HEK293 (cell line): ENCODE measurements around the gene RIN3.

ENCODE experiments used
- HOXA7 ChIP-seq: sonication (generic); formaldehyde crosslinking; IDR thresholded peaks from 2 replicates; pipeline ENCODE4 v1.8.1; 2022; ENCODE audit warnings: missing genetic modification reagents, borderline replicate concordance
- IKZF3 ChIP-seq: fragments of 450-650 bp; IDR thresholded peaks from 2 replicates; pipeline ENCODE4 v1.5.0; 2018; ENCODE audit warnings: missing biosample characterization, mild to moderate bottlenecking, missing genetic modification characterization, moderate library complexity
- PRDM10 ChIP-seq: fragments of 450-650 bp; formaldehyde crosslinking; IDR thresholded peaks from 2 replicates; pipeline ENCODE4 v1.5.1; 2016; ENCODE audit warnings: missing biosample characterization, missing genetic modification characterization
- SALL2 ChIP-seq: fragments of 450-650 bp; formaldehyde crosslinking; IDR thresholded peaks from 2 replicates; pipeline ENCODE4 v1.5.0; 2017; ENCODE audit warnings: missing biosample characterization, mild to moderate bottlenecking, missing genetic modification characterization, borderline replicate concordance
- SP7 ChIP-seq: fragments of 450-650 bp; formaldehyde crosslinking; IDR thresholded peaks from 2 replicates; pipeline ENCODE4 v1.5.1; 2016; ENCODE audit warnings: missing biosample characterization, missing genetic modification characterization
- WT1 ChIP-seq: fragments of 450-650 bp; formaldehyde crosslinking; IDR thresholded peaks from 2 replicates; pipeline ENCODE4 v1.5.1; 2016; ENCODE audit warnings: missing biosample characterization, missing genetic modification characterization
- ZBTB11 ChIP-seq: fragments of 450-650 bp; formaldehyde crosslinking; conservative IDR thresholded peaks from 2 replicates; pipeline ENCODE4 v1.5.1; 2016; ENCODE audit warnings: low read depth, missing biosample characterization, missing genetic modification characterization
- ZEB2 ChIP-seq: fragments of 450-650 bp; formaldehyde crosslinking; IDR thresholded peaks from 2 replicates; pipeline ENCODE4 v1.5.1; 2016; ENCODE audit warnings: missing biosample characterization, missing genetic modification characterization
- ZFHX2 ChIP-seq: fragments of 450-650 bp; formaldehyde crosslinking; conservative IDR thresholded peaks from 2 replicates; pipeline ENCODE4 v1.5.1; 2016; ENCODE audit warnings: missing biosample characterization, missing genetic modification characterization
- ZNF148 ChIP-seq: fragments of 450-650 bp; formaldehyde crosslinking; IDR thresholded peaks from 2 replicates; pipeline ENCODE4 v1.5.0; 2017; ENCODE audit warnings: missing biosample characterization, missing genetic modification characterization, borderline replicate concordance
- ZNF155 ChIP-seq: fragments of 450-650 bp; formaldehyde crosslinking; IDR thresholded peaks from 2 replicates; pipeline ENCODE4 v1.5.1; 2016; ENCODE audit warnings: missing biosample characterization, missing genetic modification characterization
- ZNF239 ChIP-seq: fragments of 450-650 bp; formaldehyde crosslinking; IDR thresholded peaks from 2 replicates; pipeline ENCODE4 v1.5.1; 2016; ENCODE audit warnings: missing biosample characterization, missing genetic modification characterization
- ZNF24 ChIP-seq: fragments of 450-650 bp; formaldehyde crosslinking; IDR thresholded peaks from 2 replicates; pipeline ENCODE4 v1.5.1; 2016; ENCODE audit warnings: missing biosample characterization, missing genetic modification characterization
- ZNF362 ChIP-seq: fragments of 450-650 bp; formaldehyde crosslinking; IDR thresholded peaks from 2 replicates; pipeline ENCODE4 v1.5.1; 2016; ENCODE audit warnings: missing biosample characterization, missing genetic modification characterization
- ZNF488 ChIP-seq: fragments of 450-650 bp; formaldehyde crosslinking; IDR thresholded peaks from 2 replicates; pipeline ENCODE4 v1.5.1; 2016; ENCODE audit warnings: missing biosample characterization, missing genetic modification characterization
- ZNF585B ChIP-seq: fragments of 450-650 bp; formaldehyde crosslinking; IDR thresholded peaks from 2 replicates; pipeline ENCODE4 v1.5.1; 2016; ENCODE audit warnings: missing biosample characterization, missing genetic modification characterization
- ZNF624 ChIP-seq: fragments of 450-650 bp; formaldehyde crosslinking; IDR thresholded peaks from 2 replicates; pipeline ENCODE4 v1.5.1; 2017; ENCODE audit warnings: missing biosample characterization, missing genetic modification characterization
- ZNF747 ChIP-seq: fragments of 450-650 bp; formaldehyde crosslinking; IDR thresholded peaks from 2 replicates; pipeline ENCODE4 v1.5.1; 2016; ENCODE audit warnings: missing biosample characterization, missing genetic modification characterization
- ZNF76 ChIP-seq: fragments of 450-650 bp; formaldehyde crosslinking; IDR thresholded peaks from 2 replicates; pipeline ENCODE4; 2016; ENCODE audit warnings: low read depth, missing biosample characterization, missing genetic modification characterization, borderline replicate concordance
- ZSCAN30 ChIP-seq: fragments of 450-650 bp; IDR thresholded peaks from 2 replicates; pipeline ENCODE4 v1.5.1; 2018; ENCODE audit warnings: missing biosample characterization, mild to moderate bottlenecking, missing genetic modification characterization, moderate library complexity

Gene RIN3

GRCh38 chr14:92726135-92726932 lies 212.8 kb downstream of the RIN3 start (continued):
- no peak for TF ChIP-seq ZNF76 (tag by site-specific recombination)
- TF ChIP-seq PRDM10 (tag by site-specific recombination): no peak
- peak; percentile 33; the same call in 1 of the 2 replicates for TF ChIP-seq ZEB2 (tag by site-specific recombination)
- no peak for TF ChIP-seq SALL2 (tag by site-specific recombination)
- no peak for TF ChIP-seq ZBTB11
- no peak for TF ChIP-seq ZNF747 (tag by site-specific recombination)
- TF ChIP-seq ZNF585B (tag by site-specific recombination): no peak
- no peak for TF ChIP-seq ZFHX2 (tag by site-specific recombination)
- TF ChIP-seq HOXA7 (CRISPR knock-in tag): no peak
- TF ChIP-seq ZNF24 (tag by site-specific recombination): no peak
- peak; percentile 56 for TF ChIP-seq WT1 (tag by site-specific recombination)
- TF ChIP-seq SP7 (tag by site-specific recombination): peak; percentile 54; the same call in 1 of the 2 replicates
- TF ChIP-seq ZNF624 (tag by site-specific recombination): no peak
- no peak for TF ChIP-seq ZNF148
- no peak for TF ChIP-seq ZSCAN30
- TF ChIP-seq ZNF488 (tag by site-specific recombination): no peak
- no peak for TF ChIP-seq ZNF239 (tag by site-specific recombination)
- peak; percentile 31; the same call in 1 of the 2 replicates for TF ChIP-seq ZNF362 (tag by site-specific recombination)
- no peak for TF ChIP-seq IKZF3
- no peak for TF ChIP-seq ZNF155 (tag by site-specific recombination)
